HG03097 (cell line): Measurements from ENCODE around the gene ASB18.
"Not testable (repeated sequence)": the region's sequence is repeated elsewhere in the genome, so short reads cannot be mapped to it uniquely, and the experiment has no call there.

Experiments used
- ATAC-seq: cut with Tn5 transposase; IDR thresholded peaks from one replicate; pipeline ENCODE4 v1.9.1; 2021; ENCODE audit not compliant: unreplicated experiment, low FRiP score

ASB18 gene

GRCh38 chr2:236286873-236287545 is 22.8 kb upstream of the ASB18 start:
- ATAC-seq: no peak

- ATAC-seq: no peak
These were observed 20.0 kb upstream of the ASB18 start for GRCh38 chr2:236284208-236284607.

GRCh38 chr2:236282406-236282805 is 18.2 kb upstream of the ASB18 start:
- no peak for ATAC-seq

GRCh38 chr2:236281423-236281822 is 17.2 kb upstream of the ASB18 start:
- ATAC-seq: no peak

- no peak for ATAC-seq
These were observed 8.9 kb upstream of the ASB18 start for GRCh38 chr2:236273126-236273525.

GRCh38 chr2:236271851-236272250 is 7.6 kb upstream of the ASB18 start:
- ATAC-seq: no peak

- not testable (repeated sequence) for ATAC-seq
These were observed 5.7 kb upstream of the ASB18 start for GRCh38 chr2:236269876-236270275.

- no peak for ATAC-seq
These were observed 1.5 kb upstream of the ASB18 start for GRCh38 chr2:236265675-236266074.

- no peak for ATAC-seq
These were observed 2.0 kb downstream of the ASB18 start for GRCh38 chr2:236262238-236262637.

GRCh38 chr2:236261452-236261851 is 2.8 kb downstream of the ASB18 start:
- no peak for ATAC-seq

GRCh38 chr2:236259371-236259770 is 4.8 kb downstream of the ASB18 start:
- ATAC-seq: no peak

GRCh38 chr2:236257575-236257974 is 6.6 kb downstream of the ASB18 start:
- no peak for ATAC-seq

GRCh38 chr2:236257136-236257535 is 7.1 kb downstream of the ASB18 start:
- ATAC-seq: no peak

GRCh38 chr2:236256366-236256985 is 7.7 kb downstream of the ASB18 start:
- no peak for ATAC-seq

- no peak for ATAC-seq
These were observed 9.5 kb downstream of the ASB18 start for GRCh38 chr2:236254674-236255073.

GRCh38 chr2:236254001-236254400 is 10.2 kb downstream of the ASB18 start:
- ATAC-seq: no peak

- ATAC-seq: no peak
These were observed 11.6 kb downstream of the ASB18 start for GRCh38 chr2:236252602-236253001.

GRCh38 chr2:236250909-236251579 is 13.2 kb downstream of the ASB18 start:
- no peak for ATAC-seq

- no peak for ATAC-seq
These were observed 13.9 kb downstream of the ASB18 start for GRCh38 chr2:236250286-236250685.

- ATAC-seq: no peak
These were observed 15.1 kb downstream of the ASB18 start for GRCh38 chr2:236249066-236249465.

GRCh38 chr2:236246711-236247246 is 17.4 kb downstream of the ASB18 start:
- ATAC-seq: no peak

- ATAC-seq: no peak
These were observed 19.9 kb downstream of the ASB18 start for GRCh38 chr2:236244256-236244655.
